ENCODE results near the gene NKD1. TPM values are rescaled to one million over a fixed set of nuclear protein-coding genes. Genes with fewer than 3 reads are reported as not detected.

NKD1 gene
- total RNA-seq, 2 donors from 2014 or later, result 7.0 to 13.8 TPM

DNA sequence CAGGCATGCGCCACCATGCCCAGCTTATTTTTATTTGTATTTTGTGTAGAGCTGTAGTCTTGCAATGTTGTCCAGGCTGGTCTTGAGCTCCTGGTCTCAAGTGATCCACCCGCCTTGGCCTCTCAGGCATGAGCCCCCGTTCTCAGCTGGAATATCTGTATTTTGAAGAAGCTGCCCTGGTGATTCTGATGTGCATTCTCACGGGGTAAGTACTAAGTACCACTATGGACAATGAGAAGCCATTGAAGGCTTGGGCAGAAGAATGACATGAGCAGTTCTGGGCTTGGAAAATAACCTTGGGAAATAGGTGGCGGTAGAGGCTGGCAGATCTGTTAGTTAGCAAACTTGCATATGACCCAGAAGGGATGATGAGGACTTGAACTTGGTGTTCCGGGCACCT, 15.6 kb upstream of the NKD1 start:
- no peak overlapping the region for H3K4me3 ChIP-seq
- H3K4me1 ChIP-seq (replicated peaks), result no peaks in the 10 kb centered on the region
- no peaks in the 10 kb centered on the region for H3K36me3 ChIP-seq
- H3K27me3 ChIP-seq (replicated peaks; ENCODE audit: insufficient read depth), result no peaks in the 10 kb centered on the region
- no peak for DNase-seq (ENCODE audit: low spot score)
- TF ChIP-seq POLR2AphosphoS5 (IDR thresholded peaks at IDR 0.05) (no peak), POLR2A (IDR thresholded peaks at IDR 0.05) (no peak)
- TF ChIP-seq, protein P1, sequence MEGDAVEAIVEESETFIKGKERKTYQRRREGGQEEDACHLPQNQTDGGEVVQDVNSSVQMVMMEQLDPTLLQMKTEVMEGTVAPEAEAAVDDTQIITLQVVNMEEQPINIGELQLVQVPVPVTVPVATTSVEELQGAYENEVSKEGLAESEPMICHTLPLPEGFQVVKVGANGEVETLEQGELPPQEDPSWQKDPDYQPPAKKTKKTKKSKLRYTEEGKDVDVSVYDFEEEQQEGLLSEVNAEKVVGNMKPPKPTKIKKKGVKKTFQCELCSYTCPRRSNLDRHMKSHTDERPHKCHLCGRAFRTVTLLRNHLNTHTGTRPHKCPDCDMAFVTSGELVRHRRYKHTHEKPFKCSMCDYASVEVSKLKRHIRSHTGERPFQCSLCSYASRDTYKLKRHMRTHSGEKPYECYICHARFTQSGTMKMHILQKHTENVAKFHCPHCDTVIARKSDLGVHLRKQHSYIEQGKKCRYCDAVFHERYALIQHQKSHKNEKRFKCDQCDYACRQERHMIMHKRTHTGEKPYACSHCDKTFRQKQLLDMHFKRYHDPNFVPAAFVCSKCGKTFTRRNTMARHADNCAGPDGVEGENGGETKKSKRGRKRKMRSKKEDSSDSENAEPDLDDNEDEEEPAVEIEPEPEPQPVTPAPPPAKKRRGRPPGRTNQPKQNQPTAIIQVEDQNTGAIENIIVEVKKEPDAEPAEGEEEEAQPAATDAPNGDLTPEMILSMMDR (IDR thresholded peaks at IDR 0.05), result no peak
- no peak overlapping the region for H3K27ac ChIP-seq
- intact Hi-C loops (cut with DNase I), result no loop called here
- 90% methylated on average over 6 of the region's 6 CpGs for WGBS
- no peaks in the 10 kb centered on the region for H3K9me3 ChIP-seq

- Histone ChIP-seq H3K27ac (no peak overlapping the region), H3K9me3 (no peaks in the 10 kb centered on the region), H3K4me3 (no peak overlapping the region), H3K4me1 (replicated peaks) (no peaks in the 10 kb centered on the region), H3K36me3 (no peaks in the 10 kb centered on the region), H3K27me3 (replicated peaks; ENCODE audit: insufficient read depth) (no peaks in the 10 kb centered on the region)
- intact Hi-C loops (cut with DNase I), result no loop called here
- TF ChIP-seq POLR2A (IDR thresholded peaks at IDR 0.05) (no peak), POLR2AphosphoS5 (IDR thresholded peaks at IDR 0.05) (no peak)
- TF ChIP-seq, protein P1 (IDR thresholded peaks at IDR 0.05), result no peak
- DNase-seq (ENCODE audit: low spot score), result no peak
- WGBS, result 69% methylated on average over 4 of the region's 4 CpGs
These were observed 14.9 kb upstream of the NKD1 start for GRCh38 chr16:50533317-50533716.

DNA sequence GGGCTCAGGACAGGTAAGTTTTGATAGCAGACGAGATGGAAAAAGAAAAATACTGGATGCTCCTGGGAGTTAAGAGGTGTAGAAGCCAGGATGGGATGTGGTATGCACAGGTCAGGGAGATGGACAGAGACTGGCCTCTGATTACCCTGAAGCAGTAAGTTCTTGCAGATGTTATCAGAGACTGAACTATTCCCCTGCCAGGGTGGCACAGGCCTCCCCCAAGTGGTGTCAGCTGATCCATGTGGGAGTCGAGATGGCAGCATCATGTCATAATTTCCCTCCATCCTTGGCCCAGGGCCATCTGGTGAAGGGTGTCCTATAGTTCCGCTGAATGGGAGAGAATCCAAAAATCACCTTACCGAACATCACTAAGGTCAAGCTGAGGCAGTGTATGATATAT, 14.1 kb upstream of the NKD1 start:
- Histone ChIP-seq H3K36me3 (no peaks in the 10 kb centered on the region), H3K27me3 (replicated peaks; ENCODE audit: insufficient read depth) (no peaks in the 10 kb centered on the region), H3K4me1 (replicated peaks) (no peaks in the 10 kb centered on the region), H3K9me3 (no peaks in the 10 kb centered on the region), H3K27ac (no peak overlapping the region), H3K4me3 (no peak overlapping the region)
- intact Hi-C loops (cut with DNase I), result no loop called here
- DNase-seq (ENCODE audit: low spot score), result no peak
- TF ChIP-seq, protein P1 (IDR thresholded peaks at IDR 0.05), result no peak
- TF ChIP-seq POLR2AphosphoS5 (IDR thresholded peaks at IDR 0.05), result no peak
- TF ChIP-seq POLR2A (IDR thresholded peaks at IDR 0.05), result no peak
- WGBS, result 78% methylated on average over 4 of the region's 4 CpGs

DNA sequence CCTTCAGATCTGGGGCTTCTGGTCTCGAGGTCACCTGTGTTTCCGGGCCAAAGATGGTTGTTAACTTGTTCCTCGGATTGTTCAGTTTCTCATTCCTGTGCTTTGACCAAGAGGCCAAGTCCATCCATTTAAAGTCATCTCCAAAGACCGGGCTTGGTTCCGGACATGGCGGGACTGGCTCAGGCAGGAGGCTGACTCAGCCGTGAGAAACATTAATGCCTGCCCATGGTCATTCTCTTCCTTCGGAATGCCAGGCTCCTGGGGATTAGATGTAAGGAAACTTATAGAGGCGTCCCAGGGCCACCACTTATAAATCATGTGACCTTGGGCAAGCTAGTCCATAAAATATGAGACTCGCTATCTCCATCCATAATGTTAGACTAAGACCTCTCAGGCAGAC, 13.6 kb upstream of the NKD1 start:
- TF ChIP-seq POLR2AphosphoS5 (IDR thresholded peaks at IDR 0.05) (no peak), POLR2A (IDR thresholded peaks at IDR 0.05) (no peak)
- TF ChIP-seq, protein P1 (IDR thresholded peaks at IDR 0.05), result no peak
- DNase-seq (ENCODE audit: low spot score), result no peak
- WGBS, result 93% methylated on average over 10 of the region's 10 CpGs
- Histone ChIP-seq H3K9me3 (no peaks in the 10 kb centered on the region), H3K27me3 (replicated peaks; ENCODE audit: insufficient read depth) (no peaks in the 10 kb centered on the region), H3K27ac (no peak overlapping the region), H3K36me3 (no peaks in the 10 kb centered on the region), H3K4me3 (no peak overlapping the region), H3K4me1 (replicated peaks) (no peaks in the 10 kb centered on the region)
- intact Hi-C loops (cut with DNase I), result no loop called here

- H3K27me3 ChIP-seq (replicated peaks; ENCODE audit: insufficient read depth), result no peaks in the 10 kb centered on the region
- H3K27ac ChIP-seq, result no peak overlapping the region
- DNase-seq (ENCODE audit: low spot score), result no peak
- WGBS, result 93% methylated on average over 2 of the region's 2 CpGs
- TF ChIP-seq POLR2A (IDR thresholded peaks at IDR 0.05) (no peak), POLR2AphosphoS5 (IDR thresholded peaks at IDR 0.05) (no peak)
- TF ChIP-seq, protein P1 (IDR thresholded peaks at IDR 0.05), result no peak
- H3K36me3 ChIP-seq, result no peaks in the 10 kb centered on the region
- no peaks in the 10 kb centered on the region for H3K9me3 ChIP-seq
- intact Hi-C loops (cut with DNase I), result no loop called here
- H3K4me3 ChIP-seq, result no peak overlapping the region
- H3K4me1 ChIP-seq (replicated peaks), result no peaks in the 10 kb centered on the region
These were observed 13.2 kb upstream of the NKD1 start for GRCh38 chr16:50534958-50535357.
